Measurements from ENCODE around the gene ARHGAP31. TPM values are rescaled to one million over a fixed set of nuclear protein-coding genes. Genes with fewer than 3 reads are reported as not detected.
"Not testable (repeated sequence)": the region's sequence is repeated elsewhere in the genome, so short reads cannot be mapped to it uniquely, and the experiment has no call there.

ARHGAP31 gene
- total RNA-seq, 4 donors from 2014 or later = 2.7 to 9.3 (median 7.6) TPM

- no peaks in the 10 kb centered on the region for H3K27me3 ChIP-seq
- no peak for DNase-seq
- no peaks in the 10 kb centered on the region for H3K36me3 ChIP-seq
- peaks cover 0 to 71% (median 24%) of the 10 kb centered on the region in 3 donors for H3K4me1 ChIP-seq
- H3K27ac ChIP-seq = no peak overlapping the region
- no peak overlapping the region for H3K4me3 ChIP-seq
- WGBS, 2 donors = 70 to 74% methylated on average over 1 of the region's 1 CpG
- no peak for TF ChIP-seq CTCF (IDR thresholded peaks at IDR 0.05)
- no peak for TF ChIP-seq POLR2A (IDR thresholded peaks at IDR 0.05)
- no peaks in the 10 kb centered on the region for H3K9me3 ChIP-seq
- intact Hi-C loops (cut with DNase I) = no loop called here
These were observed 11.1 kb downstream of the ARHGAP31 start for GRCh38 chr3:119305286-119305685.

GRCh38 chr3:119306378-119306777 is 12.2 kb downstream of the ARHGAP31 start:
- H3K4me3 ChIP-seq; H3K27me3 ChIP-seq; DNase-seq; H3K36me3 ChIP-seq; intact Hi-C loops (cut with DNase I); H3K9me3 ChIP-seq; H3K27ac ChIP-seq: not testable (repeated sequence)
- peaks cover 0 to 62% (median 21%) of the 10 kb centered on the region in 3 donors for H3K4me1 ChIP-seq
- 93 to 96% methylated on average over 9 of the region's 9 CpGs for WGBS, 2 donors

DNA sequence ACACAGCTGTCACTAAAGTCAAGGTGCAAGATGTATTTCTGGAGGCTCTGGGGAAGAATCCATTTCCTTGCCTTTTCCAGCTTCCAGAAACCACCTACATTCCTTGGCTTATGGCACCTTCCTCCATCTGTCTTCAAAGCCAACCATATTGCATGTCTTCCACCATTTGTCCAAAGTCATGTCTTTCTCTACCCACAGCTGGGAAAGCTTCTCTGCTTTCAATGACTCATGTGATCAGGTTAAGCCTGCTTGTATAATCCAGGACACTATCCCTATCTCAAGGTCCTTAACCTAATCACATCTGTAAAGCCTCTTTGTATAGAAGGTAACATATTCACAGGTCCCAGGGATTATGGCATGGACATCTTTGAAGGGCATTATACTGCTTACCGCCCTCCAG is 14.2 kb downstream of the ARHGAP31 start:
- intact Hi-C loops (cut with DNase I) = no loop called here
- Histone ChIP-seq H3K27ac (no peak overlapping the region), H3K27me3 (no peaks in the 10 kb centered on the region), H3K36me3 (no peaks in the 10 kb centered on the region), H3K4me1 (peaks cover 0 to 44% (median 15%) of the 10 kb centered on the region in 3 donors), H3K4me3 (no peak overlapping the region), H3K9me3 (no peaks in the 10 kb centered on the region)
- no peak for DNase-seq
- TF ChIP-seq CTCF (IDR thresholded peaks at IDR 0.05) = no peak
- no peak for TF ChIP-seq POLR2A (IDR thresholded peaks at IDR 0.05)
- 92 to 95% methylated on average over 1 of the region's 1 CpG for WGBS, 2 donors

- TF ChIP-seq POLR2A (IDR thresholded peaks at IDR 0.05) (no peak), CTCF (IDR thresholded peaks at IDR 0.05) (no peak)
- WGBS, 2 donors = 95% methylated on average over 4 of the region's 4 CpGs
- H3K4me1 ChIP-seq = peaks cover 0 to 32% (median 10%) of the 10 kb centered on the region in 3 donors
These were observed 15.4 kb downstream of the ARHGAP31 start for GRCh38 chr3:119309591-119309990.

DNA sequence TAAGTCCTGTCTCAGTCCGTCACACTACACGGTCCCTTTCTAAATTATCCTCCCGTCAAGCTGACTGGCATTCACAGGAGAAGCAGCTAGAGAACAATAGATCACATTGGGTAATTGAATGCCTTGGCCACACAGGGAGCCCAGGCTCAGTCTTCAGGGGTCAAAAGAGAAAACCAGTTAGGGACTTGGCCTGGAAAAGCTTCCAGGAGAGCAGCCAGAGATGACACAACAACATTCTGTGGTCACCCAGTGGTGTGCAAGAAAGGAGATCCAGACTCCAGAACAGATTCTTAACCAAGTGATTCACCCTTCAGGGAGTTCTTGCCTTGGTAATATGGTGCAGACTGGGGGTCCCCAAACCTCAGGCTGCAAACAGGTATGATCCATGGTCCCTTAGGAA is 15.9 kb downstream of the ARHGAP31 start:
- Histone ChIP-seq H3K9me3 (no peaks in the 10 kb centered on the region), H3K4me3 (no peak overlapping the region), H3K36me3 (no peaks in the 10 kb centered on the region), H3K4me1 (peaks cover 0 to 27% (median 7%) of the 10 kb centered on the region in 3 donors), H3K27me3 (no peaks in the 10 kb centered on the region), H3K27ac (no peak overlapping the region)
- no peak for DNase-seq
- 54 to 86% methylated on average over 3 of the region's 3 CpGs for whole genome bisulfite sequencing, 2 donors
- TF ChIP-seq POLR2A (IDR thresholded peaks at IDR 0.05) = no peak
- no peak for TF ChIP-seq CTCF (IDR thresholded peaks at IDR 0.05)
- intact Hi-C loops (cut with DNase I) = no loop called here

More at GRCh38 chr3:119309591-119309990, 15.4 kb downstream of the ARHGAP31 start:
- DNase-seq = no peak
- Histone ChIP-seq H3K4me3 (no peak overlapping the region), H3K27me3 (no peaks in the 10 kb centered on the region), H3K36me3 (no peaks in the 10 kb centered on the region), H3K27ac (no peak overlapping the region), H3K9me3 (no peaks in the 10 kb centered on the region)
- intact Hi-C loops (cut with DNase I) = no loop called here

Data from esophagus squamous epithelium (tissue), 5 donors.